Measurements from ENCODE around the gene MTHFD1L.

MTHFD1L gene

GRCh38 chr6:150915131-150915879 is 49.8 kb downstream of the MTHFD1L start:
- Histone ChIP-seq H3K4me3 (ENCODE audit: low read depth, low read length) (no peak overlapping the region), H3K36me3 (peaks cover 16% of the 10 kb centered on the region), H3K9me3 (ENCODE audit: severe bottlenecking) (no peaks in the 10 kb centered on the region), H3K27me3 (ENCODE audit: insufficient read depth, low read depth, severe bottlenecking) (no peaks in the 10 kb centered on the region), H3K27ac (no peak overlapping the region)
- TF ChIP-seq CTCF (IDR thresholded peaks at IDR 0.05; ENCODE audit: low read depth, low read length): no peak
- DNase-seq: no peak

- Histone ChIP-seq H3K27me3 (ENCODE audit: insufficient read depth, low read depth, severe bottlenecking) (no peaks in the 10 kb centered on the region), H3K9me3 (ENCODE audit: severe bottlenecking) (no peaks in the 10 kb centered on the region), H3K36me3 (peaks cover 14% of the 10 kb centered on the region), H3K27ac (no peak overlapping the region), H3K4me3 (ENCODE audit: low read depth, low read length) (no peak overlapping the region)
- DNase-seq: no peak
- TF ChIP-seq CTCF (IDR thresholded peaks at IDR 0.05; ENCODE audit: low read depth, low read length): no peak
Observed at GRCh38 chr6:150915880-150916265, 50.4 kb downstream of the MTHFD1L start.

- Histone ChIP-seq H3K4me3 (ENCODE audit: low read depth, low read length) (no peak overlapping the region), H3K27ac (no peak overlapping the region), H3K9me3 (ENCODE audit: severe bottlenecking) (no peaks in the 10 kb centered on the region), H3K36me3 (peaks cover 27% of the 10 kb centered on the region), H3K27me3 (ENCODE audit: insufficient read depth, low read depth, severe bottlenecking) (no peaks in the 10 kb centered on the region)
- TF ChIP-seq CTCF (IDR thresholded peaks at IDR 0.05; ENCODE audit: low read depth, low read length): no peak
- DNase-seq: no peak
Observed at GRCh38 chr6:150919938-150920337, 54.4 kb downstream of the MTHFD1L start.

GRCh38 chr6:150922137-150922536 is 56.6 kb downstream of the MTHFD1L start:
- Histone ChIP-seq H3K36me3 (peaks cover 34% of the 10 kb centered on the region), H3K27ac (no peak overlapping the region), H3K27me3 (ENCODE audit: insufficient read depth, low read depth, severe bottlenecking) (no peaks in the 10 kb centered on the region), H3K9me3 (ENCODE audit: severe bottlenecking) (no peaks in the 10 kb centered on the region), H3K4me3 (ENCODE audit: low read depth, low read length) (no peak overlapping the region)
- TF ChIP-seq CTCF (IDR thresholded peaks at IDR 0.05; ENCODE audit: low read depth, low read length): no peak
- no peak for DNase-seq

- Histone ChIP-seq H3K9me3 (ENCODE audit: severe bottlenecking) (no peaks in the 10 kb centered on the region), H3K27me3 (ENCODE audit: insufficient read depth, low read depth, severe bottlenecking) (no peaks in the 10 kb centered on the region), H3K36me3 (peaks cover 26% of the 10 kb centered on the region), H3K27ac (no peak overlapping the region), H3K4me3 (ENCODE audit: low read depth, low read length) (no peak overlapping the region)
- TF ChIP-seq CTCF (IDR thresholded peaks at IDR 0.05; ENCODE audit: low read depth, low read length): no peak
- no peak for DNase-seq
Observed at GRCh38 chr6:150924808-150925589, 59.5 kb downstream of the MTHFD1L start.

All from WERI-Rb-1 (cell line).